Activated T-cell treated with anti-CD3 and anti-CD28 coated beads, Interleukin-2, amount 50 U/mL, for 72 hours (primary cell): ENCODE measurements around the gene MYL11. TPM values are rescaled to one million over a fixed set of nuclear protein-coding genes. Genes with fewer than 3 reads are reported as not detected.

ENCODE experiments used
- ATAC-seq, 2 donors: fragments of 150-1000 bp; cut with Tn5 transposase; replicated peaks in 1 of 2; 2 replicates each; pipeline ENCODE4 v1.10.0; 2021; ENCODE audit warnings: moderate library complexity in 2 of 2, mild to moderate bottlenecking in 1 of 2
- DNase-seq, 2 donors: peaks; one replicate each; pipeline ENCODE4 v3.0.0; 2021 to 2022; ENCODE audit warnings: mixed read lengths in 1 of 2
- H3K27ac Mint-ChIP-seq: one replicate; pipeline ENCODE4 v1.8.0; 2022; ENCODE audit warnings: mild to moderate bottlenecking, moderate library complexity, mixed read lengths
- H3K27me3 Mint-ChIP-seq: one replicate; pipeline ENCODE4 v1.8.0; 2022; ENCODE audit warnings: low read depth, mixed read lengths
- H3K36me3 Mint-ChIP-seq, 2 donors: one replicate each; pipeline ENCODE4 v1.8.0; 2022; ENCODE audit warnings: mixed read lengths in 2 of 2, mild to moderate bottlenecking in 1 of 2; ENCODE audit not compliant: insufficient read depth in 2 of 2
- H3K4me1 Mint-ChIP-seq: one replicate; pipeline ENCODE4 v1.8.0; 2022; ENCODE audit warnings: low read depth, mixed read lengths
- H3K4me3 Mint-ChIP-seq, 2 donors: one replicate each; pipeline ENCODE4 v1.8.0; 2022; ENCODE audit warnings: mild to moderate bottlenecking in 2 of 2, mixed read lengths in 2 of 2, moderate library complexity in 2 of 2
- H3K9me3 Mint-ChIP-seq, 2 donors: one replicate each; pipeline ENCODE4 v1.8.0; 2022; ENCODE audit warnings: mixed read lengths in 2 of 2
- total RNA-seq, 2 donors: library from RNA; stranded (reverse); gene quantifications; one replicate each; pipeline ENCODE4 v1.2.3, GENCODE V29; 2022

The MYL11 gene
- total RNA-seq, 2 donors from 2014 or later, result 2.0 TPM; not detected in 1

DNA sequence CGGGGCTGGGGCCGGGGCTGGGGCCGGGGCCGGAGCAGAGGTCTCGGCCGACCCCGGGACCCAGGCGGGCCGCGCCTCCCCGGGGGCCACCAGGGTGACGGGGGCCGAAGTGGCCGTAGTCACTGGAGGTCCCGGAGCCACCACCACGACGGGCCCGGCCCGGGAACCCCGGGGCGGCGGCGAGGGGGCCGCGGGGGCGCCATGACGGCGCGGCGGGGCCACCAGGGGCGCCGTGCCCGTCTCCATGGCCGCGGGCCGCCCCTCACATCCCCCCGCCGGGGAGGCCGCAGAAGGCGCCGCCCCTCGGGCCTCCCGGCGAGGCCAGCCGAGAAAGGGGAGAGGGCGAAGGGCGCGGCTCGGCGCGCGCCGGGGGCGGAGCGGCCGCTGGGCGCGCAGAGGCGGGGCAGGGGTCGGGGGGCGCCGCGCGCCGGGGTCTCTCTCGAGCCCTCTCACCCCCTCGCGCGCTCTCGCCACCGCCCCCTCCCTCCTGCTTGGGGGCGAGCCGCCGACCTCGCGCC lies 4.6 kb upstream of the MYL11 start:
- ATAC-seq (peak; percentile 8 to 9), DNase-seq (no peak)
- Mint-ChIP-seq H3K9me3 (no peaks in the 10 kb centered on the region), H3K27ac (no peak overlapping the region), H3K4me1 (peaks cover 45% of the 10 kb centered on the region), H3K27me3 (no peaks in the 10 kb centered on the region), H3K36me3 (peaks cover 1 to 6% of the 10 kb centered on the region in 2 donors), H3K4me3 (peak overlapping the region; percentile 91 to 97)

DNA sequence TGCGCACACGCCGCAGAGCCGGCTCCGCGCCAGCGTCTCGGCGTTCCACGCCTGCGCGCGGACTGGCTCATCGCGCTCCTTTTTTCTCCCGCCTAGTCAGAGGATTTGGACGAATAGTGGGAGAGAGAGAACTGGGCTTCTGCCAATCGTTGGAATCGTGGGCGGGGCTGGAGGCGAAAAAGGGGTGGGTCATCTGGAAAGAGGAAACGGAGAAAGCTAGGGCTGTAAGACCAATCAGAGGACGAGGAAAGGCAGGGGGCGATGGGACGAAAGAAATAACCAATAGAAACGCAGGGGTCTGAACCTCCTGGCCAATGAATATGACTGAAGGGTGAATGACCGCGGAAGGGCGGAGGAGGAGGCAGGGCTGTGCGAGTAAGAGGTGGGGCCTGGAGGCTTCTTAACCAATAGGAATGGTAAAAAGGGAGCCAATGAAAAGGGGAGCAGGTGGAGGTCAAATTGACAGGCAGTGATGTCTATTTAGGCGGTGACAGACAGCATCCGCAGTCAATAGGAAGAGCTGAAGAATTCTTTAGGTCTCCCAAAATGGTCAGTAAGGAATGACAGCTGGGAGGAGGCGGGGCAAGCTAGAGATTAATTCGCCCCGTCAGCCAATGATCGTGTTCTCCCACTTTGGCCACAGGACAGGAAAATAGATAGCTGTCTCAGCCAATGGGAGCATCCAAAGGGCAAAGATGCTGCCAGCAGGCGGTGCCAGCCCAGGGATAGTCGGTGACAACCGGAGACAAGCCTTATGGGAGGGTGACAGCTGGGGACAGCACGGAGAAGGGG lies 4.0 kb upstream of the MYL11 start, which contains the start of gene TBC1D10B:
Gene TBC1D10B (minus strand): TSS at position 39 of the 792 bp plus-strand sequence. CDS start 311 bp downstream, outside the sequence.
- DNase-seq (peak; percentile 99), ATAC-seq (peak; percentile 85 to 87)
- no peaks in the 10 kb centered on the region for H3K27me3 Mint-ChIP-seq
- peaks cover 41% of the 10 kb centered on the region for H3K4me1 Mint-ChIP-seq
- peak within 1 kb of the TSS; percentile 94 to 98 for H3K4me3 Mint-ChIP-seq
- peak within 1 kb of the TSS; percentile 97 for H3K27ac Mint-ChIP-seq
- no peaks in the 10 kb centered on the region for H3K9me3 Mint-ChIP-seq
- H3K36me3 Mint-ChIP-seq, result peaks cover 1 to 5% of the 10 kb centered on the region in 2 donors

DNA sequence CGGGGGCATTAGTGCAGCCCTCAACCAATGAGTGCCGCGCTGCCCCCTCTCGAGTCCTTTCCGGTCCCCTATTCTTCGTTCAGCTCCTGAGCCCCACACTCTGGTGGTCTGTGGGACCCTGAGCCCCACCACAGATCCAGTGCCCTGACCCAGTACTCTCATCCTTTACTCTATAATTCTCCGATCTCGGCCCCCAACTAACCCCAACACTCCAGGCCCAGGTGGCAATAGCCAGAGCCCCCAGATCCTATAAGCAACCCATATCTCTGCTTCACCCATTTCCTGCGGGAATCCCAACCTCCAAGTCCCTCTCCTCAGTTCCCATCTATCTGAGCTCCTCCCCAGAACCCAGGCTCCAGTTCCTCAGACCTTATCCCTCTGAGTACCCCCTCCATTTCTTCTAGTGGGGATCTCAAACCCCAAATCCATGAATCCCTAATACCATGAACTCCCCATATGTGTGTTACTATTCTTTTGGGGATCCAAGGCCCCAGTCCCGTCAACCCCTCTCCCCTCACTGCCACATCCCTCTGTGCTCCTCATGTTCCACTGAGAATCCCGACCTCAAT lies 3.3 kb upstream of the MYL11 start:
- Mint-ChIP-seq H3K36me3 (peaks cover 1 to 4% of the 10 kb centered on the region in 2 donors), H3K27me3 (no peaks in the 10 kb centered on the region), H3K27ac (peak overlapping the region; percentile 97), H3K4me3 (peak overlapping the region; percentile 91 to 97), H3K4me1 (peaks cover 38% of the 10 kb centered on the region), H3K9me3 (no peaks in the 10 kb centered on the region)
- DNase-seq (no peak), ATAC-seq (no peak)

DNA sequence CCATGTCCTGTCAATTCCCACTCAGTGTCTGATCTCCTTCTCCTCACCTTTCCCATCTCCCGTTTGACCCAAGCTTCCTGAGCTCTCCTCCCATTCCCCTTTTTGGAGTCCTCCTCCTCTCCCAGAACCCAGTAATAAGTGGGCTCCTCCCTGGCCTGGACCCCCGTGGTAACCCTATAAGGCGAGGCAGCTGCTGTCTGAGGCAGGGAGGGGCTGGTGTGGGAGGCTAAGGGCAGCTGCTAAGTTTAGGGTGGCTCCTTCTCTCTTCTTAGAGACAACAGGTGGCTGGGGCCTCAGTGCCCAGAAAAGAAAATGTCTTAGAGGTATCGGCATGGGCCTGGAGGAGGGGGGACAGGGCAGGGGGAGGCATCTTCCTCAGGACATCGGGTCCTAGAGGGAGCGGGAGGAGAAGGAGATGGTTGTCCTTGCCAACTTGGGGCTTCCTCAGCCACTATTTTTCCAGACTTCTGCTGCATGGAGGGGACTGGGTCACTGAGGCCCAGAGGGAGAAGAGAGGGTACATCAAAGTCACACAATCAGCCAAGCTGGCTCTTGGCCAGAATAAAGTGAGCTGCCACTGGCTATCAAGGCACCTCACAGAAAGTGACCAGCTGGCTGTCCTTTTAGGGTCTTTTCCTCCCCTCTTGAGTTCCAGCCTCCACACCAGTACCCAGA lies 2.4 kb upstream of the MYL11 start:
- H3K9me3 Mint-ChIP-seq, result no peaks in the 10 kb centered on the region
- peaks cover 2% of the 10 kb centered on the region in 2 donors for H3K36me3 Mint-ChIP-seq
- no peak for DNase-seq
- H3K27me3 Mint-ChIP-seq, result no peaks in the 10 kb centered on the region
- no peak for ATAC-seq
- peaks cover 32% of the 10 kb centered on the region for H3K4me1 Mint-ChIP-seq
- peak overlapping the region; percentile 91 to 97 for H3K4me3 Mint-ChIP-seq
- H3K27ac Mint-ChIP-seq, result peak overlapping the region; percentile 97

DNA sequence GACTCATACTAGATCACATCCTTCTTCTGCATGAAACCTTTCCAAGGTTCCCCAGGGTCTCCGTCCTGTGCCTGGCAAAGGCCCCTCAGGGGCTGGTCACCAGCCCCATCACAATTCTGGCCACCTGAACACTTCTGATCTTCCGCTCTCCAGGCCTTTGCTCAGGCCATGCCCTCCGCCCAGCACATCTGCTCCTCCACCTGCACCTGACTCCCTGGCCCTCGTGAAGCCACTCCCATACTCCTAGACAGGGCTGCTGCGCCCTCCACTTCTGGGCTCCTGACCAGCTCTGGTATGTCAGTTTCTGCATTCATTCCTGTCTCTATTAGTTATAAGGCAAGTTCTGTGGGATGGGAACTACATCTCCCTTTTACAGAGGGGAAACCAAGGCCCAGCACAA lies 1.9 kb upstream of the MYL11 start:
- H3K27me3 Mint-ChIP-seq, result no peaks in the 10 kb centered on the region
- peak overlapping the region; percentile 31 for H3K27ac Mint-ChIP-seq
- H3K9me3 Mint-ChIP-seq, result no peaks in the 10 kb centered on the region
- H3K4me1 Mint-ChIP-seq, result peaks cover 32% of the 10 kb centered on the region
- DNase-seq (no peak), ATAC-seq (no peak)
- H3K36me3 Mint-ChIP-seq, result peaks cover 2 to 4% of the 10 kb centered on the region in 2 donors
- peak overlapping the region; percentile 18 to 21 for H3K4me3 Mint-ChIP-seq

DNA sequence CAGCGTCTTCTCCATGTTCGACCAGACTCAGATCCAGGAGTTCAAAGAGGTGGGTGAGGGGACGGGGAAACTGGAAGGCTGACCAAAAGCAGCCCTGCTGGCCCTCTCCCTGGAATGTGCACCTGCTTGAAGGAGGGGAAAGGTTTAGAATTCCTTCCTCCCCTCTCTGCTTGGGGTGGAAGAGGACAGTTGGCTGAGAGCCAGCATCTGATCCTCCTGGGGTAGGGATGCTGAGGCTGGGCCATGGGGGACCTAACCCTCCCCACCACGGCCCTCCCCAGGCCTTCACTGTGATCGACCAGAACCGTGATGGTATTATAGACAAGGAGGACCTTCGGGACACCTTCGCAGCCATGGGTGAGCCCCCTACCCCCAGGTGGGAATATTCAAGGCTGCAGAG lies 1.3 kb downstream of the MYL11 start:
- H3K4me1 Mint-ChIP-seq, result peaks cover 48% of the 10 kb centered on the region
- H3K9me3 Mint-ChIP-seq, result peaks cover 0 to 2% of the 10 kb centered on the region in 2 donors
- peaks cover 9 to 11% of the 10 kb centered on the region in 2 donors for H3K36me3 Mint-ChIP-seq
- DNase-seq, result no peak
- H3K27me3 Mint-ChIP-seq, result no peaks in the 10 kb centered on the region
- no peak for ATAC-seq
- H3K27ac Mint-ChIP-seq, result no peak overlapping the region
- H3K4me3 Mint-ChIP-seq, result no peak overlapping the region

DNA sequence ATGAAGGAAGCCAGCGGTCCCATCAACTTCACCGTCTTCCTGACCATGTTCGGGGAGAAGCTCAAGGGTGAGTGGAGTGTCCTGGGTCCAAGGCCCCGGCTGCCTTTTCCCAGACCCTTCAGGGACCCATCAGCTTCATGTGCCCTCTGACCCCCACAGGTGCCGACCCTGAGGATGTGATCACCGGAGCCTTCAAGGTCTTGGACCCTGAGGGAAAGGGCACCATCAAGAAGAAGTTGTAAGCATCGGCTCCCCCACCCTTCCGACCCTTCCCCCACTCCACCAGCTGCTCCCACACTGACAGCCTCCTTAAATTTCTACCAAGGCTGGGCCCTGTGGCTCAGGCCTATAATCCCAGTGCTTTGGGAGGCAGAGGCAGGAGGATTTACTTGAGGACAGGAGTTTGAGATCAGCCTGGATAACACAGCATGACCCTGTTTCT lies 1.9 kb downstream of the MYL11 start:
- DNase-seq (no peak), ATAC-seq (no peak)
- peak overlapping the region; percentile 40 for H3K27ac Mint-ChIP-seq
- no peaks in the 10 kb centered on the region for H3K27me3 Mint-ChIP-seq
- peaks cover 0 to 2% of the 10 kb centered on the region in 2 donors for H3K9me3 Mint-ChIP-seq
- peaks cover 9 to 11% of the 10 kb centered on the region in 2 donors for H3K36me3 Mint-ChIP-seq
- H3K4me3 Mint-ChIP-seq, result peak overlapping the region in 1 of 2 donors; percentile 92
- peaks cover 48% of the 10 kb centered on the region for H3K4me1 Mint-ChIP-seq

DNA sequence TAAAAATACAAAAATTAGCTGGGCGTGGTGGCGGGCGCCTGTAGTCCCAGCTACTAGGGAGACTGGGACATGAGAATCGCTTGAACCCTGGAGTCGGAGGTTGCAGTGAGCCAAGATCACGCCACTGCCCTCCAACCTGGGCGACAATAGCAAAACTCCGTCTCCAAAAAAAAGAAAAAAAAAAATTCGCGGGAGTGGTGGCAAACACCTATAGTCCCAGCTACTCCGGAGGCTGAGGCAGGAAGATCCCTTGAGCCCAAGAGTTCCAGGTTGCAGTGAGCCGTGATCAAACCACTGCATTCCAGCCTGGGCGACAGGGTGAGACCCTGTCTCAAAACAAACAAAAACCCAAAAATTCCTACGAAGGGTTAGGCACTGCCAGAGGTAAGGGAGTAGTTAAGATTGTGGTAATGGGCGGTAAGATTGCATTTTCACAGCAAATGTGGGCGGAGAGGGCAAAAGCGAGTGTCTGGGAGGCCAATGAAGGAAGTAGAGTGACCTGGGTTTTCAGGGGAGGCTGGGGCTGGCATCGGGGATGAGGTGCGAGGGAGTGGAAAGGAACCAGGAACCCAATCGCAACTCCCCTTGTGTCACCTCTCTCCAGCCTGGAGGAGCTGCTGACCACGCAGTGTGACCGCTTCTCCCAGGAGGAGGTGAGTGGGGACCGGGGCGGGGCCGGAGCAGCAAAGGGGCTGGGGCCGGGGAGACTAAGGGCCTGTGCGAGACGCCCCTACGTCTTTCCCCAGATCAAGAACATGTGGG lies 2.6 kb downstream of the MYL11 start:
- Mint-ChIP-seq H3K4me3 (peak overlapping the region; percentile 92 to 99), H3K4me1 (peaks cover 46% of the 10 kb centered on the region), H3K27ac (peak overlapping the region; percentile 100)

DNA sequence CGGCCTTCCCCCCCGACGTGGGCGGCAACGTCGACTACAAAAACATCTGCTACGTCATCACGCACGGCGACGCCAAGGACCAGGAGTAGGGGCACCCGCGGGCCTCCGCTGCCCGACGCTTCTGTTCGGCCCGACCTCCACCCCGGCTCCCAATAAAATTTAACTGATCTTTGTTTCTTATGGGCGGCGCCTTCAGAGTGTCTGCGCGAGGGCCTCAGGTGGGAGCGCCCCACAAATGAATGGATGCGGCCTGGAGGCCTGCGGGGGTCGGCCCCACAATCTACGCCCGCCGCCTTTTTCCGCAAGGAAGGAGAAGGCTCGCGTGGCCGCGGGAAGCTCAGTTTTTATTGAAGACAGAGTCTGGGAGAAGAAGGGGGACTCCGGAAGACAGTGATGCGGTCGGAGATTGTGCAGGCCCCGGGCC lies 3.2 kb downstream of the MYL11 start:
- H3K4me3 Mint-ChIP-seq, result peak overlapping the region; percentile 92 to 99
- DNase-seq (peak; percentile 92 to 93), ATAC-seq (peak; percentile 57 to 59)
- H3K27ac Mint-ChIP-seq, result peak overlapping the region; percentile 100
- H3K4me1 Mint-ChIP-seq, result peaks cover 52% of the 10 kb centered on the region
- H3K27me3 Mint-ChIP-seq, result no peaks in the 10 kb centered on the region
- H3K36me3 Mint-ChIP-seq, result peaks cover 9 to 11% of the 10 kb centered on the region in 2 donors
- H3K9me3 Mint-ChIP-seq, result peaks cover 0 to 2% of the 10 kb centered on the region in 2 donors

More for the DNA sequence above, 2.6 kb downstream of the MYL11 start:
- no peak for ATAC-seq
- peaks cover 9 to 11% of the 10 kb centered on the region in 2 donors for H3K36me3 Mint-ChIP-seq
- no peaks in the 10 kb centered on the region for H3K27me3 Mint-ChIP-seq
- DNase-seq, result no peak
- peaks cover 0 to 2% of the 10 kb centered on the region in 2 donors for H3K9me3 Mint-ChIP-seq

DNA sequence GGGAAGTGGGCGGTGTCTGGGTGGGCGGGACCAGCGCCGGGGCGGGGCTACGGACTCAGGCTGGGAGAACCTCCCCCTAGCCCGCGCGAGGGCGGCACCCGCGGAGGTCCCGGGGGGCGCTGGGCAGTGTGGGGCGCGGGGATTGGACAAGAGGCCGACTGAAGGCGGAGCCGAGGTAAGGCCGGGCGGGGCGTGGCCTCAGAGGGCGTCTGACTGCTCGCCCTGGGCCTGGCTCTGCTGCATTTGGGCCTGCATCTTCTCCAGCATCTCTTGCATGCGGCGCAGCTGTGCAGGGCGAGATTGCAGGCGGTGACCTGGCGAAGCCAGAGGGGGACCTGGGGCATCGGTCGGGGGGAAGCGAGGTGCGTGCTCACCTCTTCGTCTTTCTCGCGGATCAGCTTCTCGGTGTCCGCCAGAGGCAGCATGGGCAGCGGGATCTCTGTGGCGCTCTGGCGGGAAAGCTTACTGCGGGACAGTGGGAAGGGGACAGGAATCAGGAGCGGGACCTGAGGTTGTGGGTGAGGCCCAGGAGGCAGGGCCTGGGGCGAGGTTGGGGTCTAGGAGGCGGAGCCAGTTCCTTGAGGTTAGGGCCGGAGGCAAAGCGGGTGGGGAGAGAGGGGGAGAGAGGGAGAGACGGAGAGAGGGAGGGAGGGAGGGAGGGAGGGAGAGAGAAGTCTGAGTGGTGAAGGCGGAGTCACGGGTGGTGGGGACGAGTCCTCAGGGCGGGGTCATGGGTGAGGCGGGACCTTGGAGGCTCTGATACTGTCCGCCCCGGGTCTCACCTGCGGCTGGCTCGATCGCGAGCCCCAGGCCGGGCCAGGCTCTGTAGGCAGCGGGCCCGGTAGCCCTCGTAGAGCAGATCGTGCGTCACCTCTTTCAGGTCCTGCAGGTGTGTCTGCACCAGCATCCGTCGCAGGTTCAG lies 3.9 kb downstream of the MYL11 start:
- Mint-ChIP-seq H3K36me3 (peaks cover 9 to 11% of the 10 kb centered on the region in 2 donors), H3K9me3 (peaks cover 0 to 2% of the 10 kb centered on the region in 2 donors), H3K27me3 (no peaks in the 10 kb centered on the region), H3K4me3 (peak overlapping the region; percentile 92 to 99), H3K27ac (peak overlapping the region; percentile 100), H3K4me1 (peaks cover 58% of the 10 kb centered on the region)
- ATAC-seq, result peak; percentile 87 to 90
- DNase-seq, result peak; percentile 99

DNA sequence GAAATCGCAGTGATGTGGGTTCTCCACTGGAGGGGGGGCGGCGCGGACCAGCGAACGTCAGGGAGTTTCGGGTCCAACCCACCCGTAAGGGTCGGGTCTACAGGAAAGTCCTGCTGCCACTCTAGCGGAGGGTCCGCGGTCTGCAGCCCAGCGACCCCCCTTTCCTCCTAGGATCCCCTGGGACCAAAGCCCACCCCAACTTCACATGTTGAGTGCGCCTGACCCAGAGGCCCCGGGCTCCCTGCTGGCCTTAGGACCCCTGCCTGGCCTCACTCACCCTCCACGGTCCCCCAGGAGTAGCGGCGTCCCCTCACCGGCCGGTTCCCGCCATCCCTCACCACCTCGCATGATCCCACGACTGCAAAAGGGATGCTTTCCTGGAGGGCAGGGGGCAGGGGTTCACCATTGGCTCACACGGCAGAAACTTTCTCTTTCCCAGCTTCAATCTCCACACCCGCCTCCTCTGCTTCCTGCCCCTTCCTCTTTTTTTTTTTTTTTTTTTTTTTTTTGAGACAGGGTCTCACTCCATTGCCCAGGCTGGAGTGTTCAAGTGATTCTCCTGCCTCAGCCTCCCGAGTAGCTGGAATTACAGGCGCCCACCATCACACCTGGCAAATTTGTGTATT lies 4.7 kb downstream of the MYL11 start:
- Mint-ChIP-seq H3K36me3 (peaks cover 9 to 13% of the 10 kb centered on the region in 2 donors), H3K9me3 (peaks cover 0 to 2% of the 10 kb centered on the region in 2 donors), H3K4me1 (peaks cover 65% of the 10 kb centered on the region), H3K27ac (no peak overlapping the region), H3K4me3 (peak overlapping the region; percentile 92 to 99), H3K27me3 (no peaks in the 10 kb centered on the region)
- no peak for DNase-seq
- ATAC-seq, result no peak
